HEK293 (cell line): ENCODE data around the gene TTC39A.

Experiments used
- CTCF ChIA-PET: fragments of 350-600 bp; formaldehyde crosslinking; extraction: SDS; loops from one replicate; lab custom pipeline; 2021; ENCODE audit warnings: antibody characterized with exemption; lab: Yijun Ruan, JAX
- POLR2A ChIA-PET: fragments of 300-600 bp; formaldehyde crosslinking; extraction: SDS; loops from one replicate; lab custom pipeline; 2020; ENCODE audit warnings: antibody characterized with exemption, inconsistent platforms; lab: Yijun Ruan, JAX
- H3K27ac ChIP-seq: fragments of 200-500 bp; sonication (Bioruptor generic); 2 replicates; pipeline ENCODE4 v1.5.1; 2014; ENCODE audit warnings: low read depth, low read length, control low read depth, inconsistent platforms; ENCODE audit errors: extremely low read depth
- H3K36me3 ChIP-seq, 2 experiments: fragments of 200-500 bp in 1 of 2; sonication (Bioruptor generic) in 1 of 2; 1 replicate in 1 of 2; 2 replicates in 1 of 2; pipeline ENCODE4 v1.5.1; 2014 to 2017; ENCODE audit warnings: inconsistent platforms in 2 of 2, low read length in 2 of 2; ENCODE audit not compliant: control insufficient read depth in 2 of 2, insufficient read depth in 1 of 2
- H3K4me1 ChIP-seq: fragments of 200-500 bp; sonication (Bioruptor generic); 2 replicates; pipeline ENCODE4 v1.5.1; 2014; ENCODE audit warnings: mild to moderate bottlenecking, low read length, inconsistent platforms; ENCODE audit not compliant: control insufficient read depth, insufficient read depth
- H3K4me3 ChIP-seq: 2 replicates; pipeline ENCODE4 v1.5.1; 2011; ENCODE audit warnings: low read depth, mild to moderate bottlenecking, control low read depth, low read length, moderate library complexity
- H3K9me3 ChIP-seq: fragments of 200-500 bp; sonication (Bioruptor generic); 2 replicates; pipeline ENCODE4 v1.5.1; 2014; ENCODE audit warnings: low read depth, low read length, inconsistent platforms; ENCODE audit not compliant: control insufficient read depth, insufficient read depth
- HOXA7 ChIP-seq: sonication (generic); formaldehyde crosslinking; IDR thresholded peaks from 2 replicates; pipeline ENCODE4 v1.8.1; 2022; ENCODE audit warnings: missing genetic modification reagents, borderline replicate concordance
- KLF10 ChIP-seq: fragments of 450-650 bp; IDR thresholded peaks from 2 replicates; pipeline ENCODE4 v1.5.1; 2018; ENCODE audit warnings: missing biosample characterization, mild to moderate bottlenecking, missing genetic modification characterization
- KLF8 ChIP-seq: fragments of 450-650 bp; formaldehyde crosslinking; IDR thresholded peaks from 2 replicates; pipeline ENCODE4 v1.5.1; 2016; ENCODE audit warnings: missing biosample characterization, missing genetic modification characterization
- WT1 ChIP-seq: fragments of 450-650 bp; formaldehyde crosslinking; IDR thresholded peaks from 2 replicates; pipeline ENCODE4 v1.5.1; 2016; ENCODE audit warnings: missing biosample characterization, missing genetic modification characterization
- ZBTB21 ChIP-seq: fragments of 450-650 bp; formaldehyde crosslinking; IDR thresholded peaks from 2 replicates; pipeline ENCODE4 v1.5.1; 2017; ENCODE audit warnings: missing biosample characterization, missing genetic modification characterization
- ZFHX2 ChIP-seq: fragments of 450-650 bp; formaldehyde crosslinking; conservative IDR thresholded peaks from 2 replicates; pipeline ENCODE4 v1.5.1; 2016; ENCODE audit warnings: missing biosample characterization, missing genetic modification characterization
- ZNF10 ChIP-seq: fragments of 450-650 bp; formaldehyde crosslinking; IDR thresholded peaks from 2 replicates; pipeline ENCODE4 v1.5.1; 2017; ENCODE audit warnings: missing biosample characterization, missing genetic modification characterization
- ZNF248 ChIP-seq: fragments of 450-650 bp; formaldehyde crosslinking; IDR thresholded peaks from 2 replicates; pipeline ENCODE4 v1.5.1; 2017; ENCODE audit warnings: missing biosample characterization, missing genetic modification characterization
- ZNF311 ChIP-seq: fragments of 450-650 bp; formaldehyde crosslinking; IDR thresholded peaks from 2 replicates; pipeline ENCODE4 v1.5.1; 2017; ENCODE audit warnings: missing biosample characterization, missing genetic modification characterization, borderline replicate concordance
- ZNF37A ChIP-seq: fragments of 450-650 bp; IDR thresholded peaks from 2 replicates; pipeline ENCODE4 v1.5.1; 2018; ENCODE audit warnings: missing biosample characterization, missing genetic modification characterization
- ZNF596 ChIP-seq: fragments of 450-650 bp; IDR thresholded peaks from 2 replicates; pipeline ENCODE4 v1.5.0; 2018; ENCODE audit warnings: missing biosample characterization, mild to moderate bottlenecking, missing genetic modification characterization, moderate library complexity
- ZNF600 ChIP-seq: fragments of 450-650 bp; formaldehyde crosslinking; IDR thresholded peaks from 2 replicates; pipeline ENCODE4 v1.5.1; 2016; ENCODE audit warnings: missing biosample characterization, missing genetic modification characterization
- ZNF76 ChIP-seq: fragments of 450-650 bp; formaldehyde crosslinking; IDR thresholded peaks from 2 replicates; pipeline ENCODE4; 2016; ENCODE audit warnings: low read depth, missing biosample characterization, missing genetic modification characterization, borderline replicate concordance
- TF ChIP-seq, protein P1 (sequence below): fragments of 450-650 bp; formaldehyde crosslinking; IDR thresholded peaks from 2 replicates; pipeline ENCODE4 v1.5.1; 2016; ENCODE audit warnings: missing biosample characterization, missing genetic modification characterization
- TF ChIP-seq, protein P2 (sequence below): fragments of 450-650 bp; formaldehyde crosslinking; IDR thresholded peaks from 2 replicates; pipeline ENCODE4 v1.5.1; 2016; ENCODE audit warnings: missing biosample characterization, missing genetic modification characterization
- TF ChIP-seq, protein P3 (sequence below): fragments of 450-650 bp; formaldehyde crosslinking; IDR thresholded peaks from 2 replicates; pipeline ENCODE4 v1.5.1; 2017; ENCODE audit warnings: missing biosample characterization, missing genetic modification characterization

The TTC39A gene

DNA sequence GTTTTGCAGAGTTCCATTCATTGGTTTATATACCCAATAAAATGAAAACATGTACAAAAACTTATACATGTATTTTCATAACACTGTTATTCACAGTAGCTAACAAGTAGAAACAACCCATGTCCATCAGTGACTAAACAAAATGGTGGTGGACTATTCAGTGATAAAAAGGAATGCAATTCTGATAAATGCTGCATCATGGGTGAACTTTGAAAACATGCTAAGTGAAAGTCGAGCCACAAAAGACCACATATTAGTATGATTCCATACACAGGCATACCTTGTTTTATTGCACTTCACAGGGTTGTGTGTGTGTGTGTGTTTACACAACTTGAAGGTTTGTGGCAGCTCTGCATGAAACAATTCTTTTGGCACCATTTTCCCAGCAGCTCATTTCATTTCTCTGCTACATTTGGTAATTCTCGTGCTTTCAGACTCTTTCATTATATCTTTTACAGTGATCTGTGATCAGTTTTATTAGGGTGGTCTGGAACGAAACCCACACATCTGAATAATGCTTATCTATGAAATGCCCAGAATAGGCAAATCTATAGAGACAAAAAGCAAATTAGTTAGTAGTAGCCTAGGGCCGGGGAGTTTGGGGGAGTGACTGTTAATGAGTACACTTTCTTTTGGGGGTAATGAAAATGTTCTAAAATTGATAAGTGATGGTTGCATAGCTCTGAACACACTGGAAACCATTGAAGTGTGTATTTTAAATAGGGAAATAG is 67.0 kb downstream of the TTC39A start:
- Histone ChIP-seq H3K27ac (no peak overlapping the region), H3K36me3 (no peaks in the 10 kb centered on the region), H3K9me3 (no peaks in the 10 kb centered on the region), H3K4me1 (peaks cover 14% of the 10 kb centered on the region), H3K4me3 (no peak overlapping the region)
- ChIA-PET CTCF (interaction anchor here (0.6 kb wide), 1 partner anchor 8 kb away, joined by 3 read pairs; no protein-coding TSS in a partner anchor), POLR2A (interaction anchor here (1.1 kb wide), 1 partner anchor 27 kb away, joined by 3 read pairs; the partner anchor contains the start of gene RNF11)
- TF ChIP-seq ZNF248 (tag by site-specific recombination) = no peak
- no peak for TF ChIP-seq ZNF600
- no peak for TF ChIP-seq KLF8
- no peak for TF ChIP-seq ZNF76
- TF ChIP-seq WT1 (tag by site-specific recombination) = no peak
- TF ChIP-seq, protein P1, sequence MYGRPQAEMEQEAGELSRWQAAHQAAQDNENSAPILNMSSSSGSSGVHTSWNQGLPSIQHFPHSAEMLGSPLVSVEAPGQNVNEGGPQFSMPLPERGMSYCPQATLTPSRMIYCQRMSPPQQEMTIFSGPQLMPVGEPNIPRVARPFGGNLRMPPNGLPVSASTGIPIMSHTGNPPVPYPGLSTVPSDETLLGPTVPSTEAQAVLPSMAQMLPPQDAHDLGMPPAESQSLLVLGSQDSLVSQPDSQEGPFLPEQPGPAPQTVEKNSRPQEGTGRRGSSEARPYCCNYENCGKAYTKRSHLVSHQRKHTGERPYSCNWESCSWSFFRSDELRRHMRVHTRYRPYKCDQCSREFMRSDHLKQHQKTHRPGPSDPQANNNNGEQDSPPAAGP (tag by site-specific recombination) = no peak
- TF ChIP-seq ZNF10 (tag by site-specific recombination) = no peak
- TF ChIP-seq ZNF311 = no peak
- TF ChIP-seq, protein P2, sequence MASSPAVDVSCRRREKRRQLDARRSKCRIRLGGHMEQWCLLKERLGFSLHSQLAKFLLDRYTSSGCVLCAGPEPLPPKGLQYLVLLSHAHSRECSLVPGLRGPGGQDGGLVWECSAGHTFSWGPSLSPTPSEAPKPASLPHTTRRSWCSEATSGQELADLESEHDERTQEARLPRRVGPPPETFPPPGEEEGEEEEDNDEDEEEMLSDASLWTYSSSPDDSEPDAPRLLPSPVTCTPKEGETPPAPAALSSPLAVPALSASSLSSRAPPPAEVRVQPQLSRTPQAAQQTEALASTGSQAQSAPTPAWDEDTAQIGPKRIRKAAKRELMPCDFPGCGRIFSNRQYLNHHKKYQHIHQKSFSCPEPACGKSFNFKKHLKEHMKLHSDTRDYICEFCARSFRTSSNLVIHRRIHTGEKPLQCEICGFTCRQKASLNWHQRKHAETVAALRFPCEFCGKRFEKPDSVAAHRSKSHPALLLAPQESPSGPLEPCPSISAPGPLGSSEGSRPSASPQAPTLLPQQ (tag by site-specific recombination) = no peak

DNA sequence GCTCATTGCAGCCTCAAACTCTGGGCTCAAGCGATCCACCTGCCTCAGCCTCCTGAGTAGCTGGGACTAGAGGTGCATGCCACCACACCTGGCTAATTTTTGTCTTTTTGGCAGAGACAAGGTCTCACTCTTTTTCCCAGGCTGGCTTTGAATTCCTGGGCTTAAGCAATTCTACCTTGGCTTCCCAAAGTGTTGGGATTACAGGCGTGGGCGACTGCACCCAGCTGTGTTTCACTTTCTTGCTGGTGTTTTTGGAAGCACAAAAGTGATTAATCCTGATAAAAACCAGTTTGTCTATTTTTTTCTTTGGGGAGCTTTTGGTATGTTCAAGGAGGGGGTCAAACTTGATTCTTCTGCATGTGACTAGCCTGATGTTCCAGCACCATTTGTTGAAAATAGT is 75.0 kb downstream of the TTC39A start:
- Histone ChIP-seq H3K36me3 (no peaks in the 10 kb centered on the region), H3K4me3 (no peak overlapping the region), H3K27ac (no peak overlapping the region), H3K4me1 (peaks cover 2% of the 10 kb centered on the region; the same call in 1 of the 2 replicates), H3K9me3 (no peaks in the 10 kb centered on the region)
- TF ChIP-seq ZBTB21 (no peak), KLF10 (tag by site-specific recombination) (no peak), ZNF596 (tag by site-specific recombination) (no peak), ZFHX2 (peak; percentile 45), ZNF37A (tag by site-specific recombination) (no peak)
- TF ChIP-seq, protein P3, sequence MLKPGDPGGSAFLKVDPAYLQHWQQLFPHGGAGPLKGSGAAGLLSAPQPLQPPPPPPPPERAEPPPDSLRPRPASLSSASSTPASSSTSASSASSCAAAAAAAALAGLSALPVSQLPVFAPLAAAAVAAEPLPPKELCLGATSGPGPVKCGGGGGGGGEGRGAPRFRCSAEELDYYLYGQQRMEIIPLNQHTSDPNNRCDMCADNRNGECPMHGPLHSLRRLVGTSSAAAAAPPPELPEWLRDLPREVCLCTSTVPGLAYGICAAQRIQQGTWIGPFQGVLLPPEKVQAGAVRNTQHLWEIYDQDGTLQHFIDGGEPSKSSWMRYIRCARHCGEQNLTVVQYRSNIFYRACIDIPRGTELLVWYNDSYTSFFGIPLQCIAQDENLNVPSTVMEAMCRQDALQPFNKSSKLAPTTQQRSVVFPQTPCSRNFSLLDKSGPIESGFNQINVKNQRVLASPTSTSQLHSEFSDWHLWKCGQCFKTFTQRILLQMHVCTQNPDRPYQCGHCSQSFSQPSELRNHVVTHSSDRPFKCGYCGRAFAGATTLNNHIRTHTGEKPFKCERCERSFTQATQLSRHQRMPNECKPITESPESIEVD (tag by site-specific recombination) = 0 out of 2 replicates have a peak, but pooled peaks have one; percentile 30
- CTCF ChIA-PET = interaction anchor here (0.6 to 1.4 kb wide), 7 partner anchors 8 to 481 kb away, joined by 3 to 11 read pairs (median 3); no protein-coding TSS in a partner anchor
- POLR2A ChIA-PET = no interaction called here

DNA sequence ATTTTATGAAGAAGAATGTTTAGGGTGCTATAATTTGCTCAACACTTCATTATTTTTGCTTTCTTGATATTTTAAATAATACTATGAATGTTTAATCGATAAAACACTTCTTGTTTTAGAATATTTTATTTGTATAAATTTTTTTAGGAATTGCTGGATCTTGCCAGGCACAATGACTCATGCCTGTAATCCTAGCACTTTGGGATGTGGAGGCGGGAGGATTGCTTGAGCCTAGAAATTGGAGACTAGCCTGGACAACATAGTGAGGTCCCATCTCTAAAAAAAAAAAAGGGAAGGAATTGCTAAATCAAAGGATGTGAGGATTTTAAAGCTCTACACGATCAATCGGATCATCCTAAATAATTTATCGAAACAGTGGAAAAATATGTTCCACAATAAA is 76.7 kb downstream of the TTC39A start:
- no peaks in the 10 kb centered on the region for H3K36me3 ChIP-seq
- no peaks in the 10 kb centered on the region for H3K9me3 ChIP-seq
- peaks cover 7% of the 10 kb centered on the region; the same call in 1 of the 2 replicates for H3K4me1 ChIP-seq
- no peak overlapping the region for H3K27ac ChIP-seq
- no peak for TF ChIP-seq HOXA7
- CTCF ChIA-PET = no interaction called here
- H3K4me3 ChIP-seq = no peak overlapping the region
- POLR2A ChIA-PET = no interaction called here
